SW480 (cell line): ENCODE data around the gene DTHD1.
A peak's percentile ranks its signal among the peaks of the same experiment; 100 is the strongest.

Experiments used
- DNase-seq: peaks from one replicate; pipeline ENCODE4 v3.0.0-alpha.2; 2016; ENCODE audit warnings: low spot score

The DTHD1 gene

DNA sequence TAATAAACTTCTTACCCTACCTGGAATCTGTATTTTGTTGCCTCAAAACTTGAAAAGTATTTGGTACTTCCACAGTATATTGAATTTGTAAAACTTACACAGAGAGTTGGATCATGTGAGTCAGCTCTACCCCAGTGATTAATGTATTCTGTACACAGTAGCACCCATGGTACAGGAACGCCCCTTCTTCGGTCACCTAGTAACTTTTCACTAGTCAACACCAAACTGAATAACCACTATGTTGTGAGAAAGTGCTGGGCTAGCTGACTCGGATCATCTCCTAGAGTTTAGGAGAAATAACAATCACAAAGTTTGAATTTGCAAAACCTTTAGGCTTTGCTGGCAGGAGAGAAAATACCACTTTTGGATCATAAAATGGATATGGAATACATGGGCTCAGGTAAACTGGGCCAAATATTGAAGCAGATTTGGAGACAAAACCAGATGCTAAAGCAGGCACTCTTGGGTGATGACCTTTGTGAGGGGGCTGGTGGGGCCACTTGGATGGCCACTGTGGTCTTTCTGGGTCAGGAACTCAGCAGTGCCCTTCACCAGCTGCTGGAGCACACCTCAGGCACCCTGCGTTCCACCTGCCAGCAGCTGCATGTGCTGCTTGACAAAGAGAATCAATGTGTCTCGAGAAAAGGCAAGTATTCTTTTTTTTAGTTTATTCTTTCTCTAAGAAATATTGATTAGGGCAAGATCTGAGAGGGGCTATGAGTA, at the start of gene DTHD1:
Gene DTHD1 (plus strand): TSS at position 233 of the 723 bp plus-strand sequence. CDS start 143 bp downstream, at position 376.
- DNase-seq: no peak

DNA sequence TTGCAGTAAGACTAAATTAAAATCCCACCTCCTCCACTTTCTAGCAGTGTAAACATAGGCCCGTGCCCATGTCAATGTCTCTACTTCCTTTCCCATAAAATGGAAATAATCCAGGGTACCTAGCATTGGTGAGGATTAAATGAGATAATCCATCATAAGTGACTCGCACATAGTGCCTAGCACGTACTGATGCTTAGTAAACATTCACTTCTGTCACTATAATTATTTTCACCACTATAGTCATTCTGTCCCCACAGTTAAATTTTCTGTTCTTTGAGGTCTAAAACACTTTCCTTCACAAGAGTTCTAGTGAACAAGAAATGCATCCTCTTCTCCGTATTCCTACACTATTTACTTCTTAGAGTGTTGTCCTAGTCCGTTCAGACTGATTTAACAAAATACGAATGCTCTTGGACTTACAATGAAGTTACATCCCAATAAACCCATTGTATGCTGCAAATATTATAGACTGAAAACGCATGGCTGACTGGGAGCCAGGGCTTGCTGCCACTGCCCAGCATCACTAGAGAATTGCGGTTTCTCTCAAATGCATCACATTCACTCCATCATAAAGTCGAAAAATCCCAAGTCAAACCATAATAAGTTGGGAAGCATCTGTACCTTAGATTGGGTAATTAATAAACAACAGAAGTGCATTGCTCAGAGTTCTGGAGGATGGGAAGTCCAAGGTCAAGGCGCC, 47.7 kb upstream of the DTHD1 start:
- no peak for DNase-seq

DNA sequence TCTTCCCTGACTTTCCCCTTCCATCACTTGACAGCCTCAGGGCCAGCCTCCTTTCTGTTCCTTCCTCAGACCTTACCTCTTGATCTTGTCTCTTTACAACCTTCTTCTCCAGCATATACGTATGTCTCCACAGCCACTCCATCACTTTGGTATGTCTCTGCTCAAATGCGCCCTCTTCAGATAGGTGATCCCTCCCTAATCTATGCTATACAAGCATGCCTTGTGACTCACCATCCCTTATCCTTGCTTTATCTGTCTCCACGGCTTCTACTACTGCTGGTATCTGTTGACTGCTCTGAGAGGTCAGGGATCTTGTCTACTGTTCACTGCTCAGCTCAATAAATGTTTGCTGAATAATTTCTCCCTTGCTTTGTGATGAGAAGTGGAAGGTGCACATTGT, 46.1 kb upstream of the DTHD1 start:
- no peak for DNase-seq

DNA sequence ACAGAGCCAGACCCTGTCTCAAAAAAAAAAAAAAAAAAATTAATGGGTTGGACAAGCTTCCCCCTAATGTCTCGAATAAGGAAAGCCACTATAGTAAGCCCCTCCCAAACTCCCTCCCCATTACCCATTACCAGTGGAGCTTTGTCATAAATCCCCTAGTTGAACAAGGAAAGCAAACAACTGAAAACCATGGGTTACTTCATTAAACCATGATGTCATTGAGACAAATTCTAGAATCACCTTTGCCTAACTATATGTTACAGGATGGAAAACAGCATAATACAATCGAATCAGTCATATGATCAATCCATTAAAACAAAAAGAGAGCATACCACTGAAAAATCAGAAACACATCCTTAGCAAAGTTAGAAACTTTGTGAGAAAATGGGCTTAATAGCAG, 45.3 kb upstream of the DTHD1 start:
- DNase-seq: no peak

DNA sequence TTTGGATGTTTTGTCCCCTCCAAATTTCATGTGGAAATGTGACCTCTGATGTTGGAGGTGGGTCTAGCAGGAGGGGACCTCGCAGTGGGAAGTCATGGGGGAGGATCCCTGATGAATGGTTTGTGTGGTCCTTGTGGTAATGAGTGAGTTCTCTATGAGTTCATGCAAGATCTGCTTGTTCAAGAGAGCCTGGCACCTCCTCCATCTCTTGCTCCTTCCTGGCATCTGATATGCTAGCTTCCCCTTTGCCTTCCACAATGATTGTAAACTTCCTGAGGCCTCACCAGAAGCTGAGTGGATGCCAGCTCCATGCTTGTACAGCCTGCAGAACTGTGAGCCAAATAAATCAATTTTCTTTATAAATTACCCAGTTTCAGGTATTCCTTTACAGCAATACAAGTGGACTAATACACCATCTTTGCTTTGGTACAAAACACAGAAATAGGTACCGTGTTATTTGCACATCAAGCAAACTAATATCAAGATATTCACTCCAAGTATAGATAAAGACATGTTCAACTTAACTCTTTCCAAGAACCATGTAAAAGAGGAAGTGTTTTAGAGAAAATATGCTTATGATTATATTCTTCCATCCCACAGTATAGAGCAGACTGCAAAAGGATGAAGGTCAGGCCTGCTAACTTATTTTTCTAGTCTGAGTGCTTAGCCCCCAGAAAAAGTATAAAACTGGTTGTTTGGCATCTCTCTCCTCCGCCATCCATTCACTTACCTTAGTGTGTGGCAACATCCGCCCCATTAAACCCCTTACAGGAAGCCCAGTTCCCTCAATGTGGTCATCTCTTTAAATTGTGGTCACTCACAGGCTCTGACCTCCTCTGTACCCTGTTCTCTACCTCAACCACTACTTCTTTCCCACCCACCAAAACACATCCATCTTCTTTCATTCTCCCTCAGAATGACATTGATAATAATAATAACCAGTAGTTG, 43.8 kb upstream of the DTHD1 start:
- no peak for DNase-seq

DNA sequence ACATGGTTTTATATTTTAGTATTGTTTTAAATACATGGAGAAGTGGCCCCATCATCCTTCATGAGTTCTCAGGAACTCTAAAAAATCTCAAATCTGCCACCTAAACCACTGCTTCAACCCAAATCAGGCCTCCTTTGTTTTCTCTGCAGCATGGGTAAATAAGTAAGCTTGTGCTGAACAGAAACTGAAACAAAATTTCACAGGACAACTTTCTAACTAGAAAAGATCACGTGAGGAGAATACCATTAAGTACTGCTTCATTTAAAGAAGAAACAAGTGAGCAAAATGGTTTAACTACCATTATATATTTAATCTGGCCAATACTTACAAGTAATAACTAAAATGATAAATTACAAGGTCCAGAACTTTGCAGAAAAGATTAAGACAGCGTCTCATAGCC, 39.6 kb upstream of the DTHD1 start:
- no peak for DNase-seq

DNA sequence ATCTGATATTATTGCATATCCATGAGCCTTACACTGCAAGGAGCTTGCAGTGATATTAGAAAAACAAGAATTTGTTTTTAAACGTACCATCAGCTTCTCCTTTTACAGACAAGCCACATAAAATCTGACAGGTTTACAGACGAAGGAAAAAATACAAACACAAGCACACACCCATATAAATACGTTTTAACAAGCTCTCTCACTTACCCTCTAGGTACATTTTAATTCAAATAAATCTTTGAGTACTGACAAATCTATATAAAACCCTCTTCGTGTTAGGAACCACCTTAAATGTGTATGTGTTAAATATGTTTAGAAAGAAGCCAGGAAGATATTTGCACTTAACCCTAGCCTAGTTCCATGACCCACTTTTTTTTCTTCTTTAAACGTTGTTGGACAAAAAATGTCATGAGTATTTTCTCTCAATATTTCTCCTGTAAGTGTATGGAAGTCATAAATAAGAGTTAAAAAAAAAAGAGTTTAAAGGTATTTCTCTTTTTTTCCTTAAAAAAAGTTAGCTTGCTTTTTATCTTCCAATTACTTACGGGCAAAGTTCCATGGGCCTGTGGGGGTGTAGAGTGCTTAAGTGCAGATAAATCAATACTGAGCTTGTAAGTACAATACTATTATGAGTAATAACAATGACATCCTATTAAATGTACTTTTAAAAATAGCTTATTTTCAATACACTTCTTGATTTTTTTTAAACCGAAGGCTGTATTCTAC, 38.6 kb upstream of the DTHD1 start:
- DNase-seq: no peak

DNA sequence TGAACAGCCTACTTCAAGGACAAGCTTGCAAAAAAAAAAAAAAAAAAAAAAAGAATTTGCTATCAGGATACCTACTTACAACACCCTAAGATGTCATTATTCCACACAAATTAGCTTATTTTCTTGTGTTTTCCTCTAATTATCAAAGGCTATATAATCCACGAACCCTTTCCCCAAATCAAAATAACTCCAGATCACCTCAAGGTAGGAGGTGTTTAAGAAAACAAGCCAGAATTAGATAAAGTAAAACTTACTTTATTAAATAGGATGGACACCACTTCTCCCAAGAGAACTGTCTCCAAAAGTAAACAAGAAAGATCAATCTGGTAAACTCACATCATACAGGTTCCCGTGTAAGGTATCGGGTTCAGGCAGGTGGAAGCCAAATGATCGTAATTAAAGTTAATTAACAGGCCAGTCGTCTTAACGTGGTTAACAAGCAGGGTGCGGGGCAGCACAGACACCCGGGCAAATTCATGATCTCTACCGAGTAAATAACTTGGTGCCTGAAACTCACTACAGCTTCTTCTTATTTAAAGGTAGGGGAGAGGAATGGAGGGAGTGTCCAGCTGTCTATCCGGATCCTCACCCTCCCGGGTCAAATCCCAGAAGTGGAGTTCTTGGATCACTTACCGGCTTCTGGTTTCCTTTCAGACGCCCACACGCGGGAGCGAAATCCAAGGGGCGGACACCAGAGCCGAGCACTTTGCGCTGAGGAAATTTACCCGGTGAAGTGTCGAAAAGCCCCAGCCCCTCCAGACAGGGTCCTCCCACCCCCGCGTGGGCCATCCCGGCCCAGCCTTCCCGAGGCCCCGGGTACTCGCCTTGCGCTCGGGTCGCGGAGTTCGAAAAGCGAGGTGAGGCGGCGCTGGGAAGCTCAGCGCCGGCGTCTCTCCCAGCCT, 37.8 kb upstream of the DTHD1 start:
- DNase-seq: peak; percentile 64

DNA sequence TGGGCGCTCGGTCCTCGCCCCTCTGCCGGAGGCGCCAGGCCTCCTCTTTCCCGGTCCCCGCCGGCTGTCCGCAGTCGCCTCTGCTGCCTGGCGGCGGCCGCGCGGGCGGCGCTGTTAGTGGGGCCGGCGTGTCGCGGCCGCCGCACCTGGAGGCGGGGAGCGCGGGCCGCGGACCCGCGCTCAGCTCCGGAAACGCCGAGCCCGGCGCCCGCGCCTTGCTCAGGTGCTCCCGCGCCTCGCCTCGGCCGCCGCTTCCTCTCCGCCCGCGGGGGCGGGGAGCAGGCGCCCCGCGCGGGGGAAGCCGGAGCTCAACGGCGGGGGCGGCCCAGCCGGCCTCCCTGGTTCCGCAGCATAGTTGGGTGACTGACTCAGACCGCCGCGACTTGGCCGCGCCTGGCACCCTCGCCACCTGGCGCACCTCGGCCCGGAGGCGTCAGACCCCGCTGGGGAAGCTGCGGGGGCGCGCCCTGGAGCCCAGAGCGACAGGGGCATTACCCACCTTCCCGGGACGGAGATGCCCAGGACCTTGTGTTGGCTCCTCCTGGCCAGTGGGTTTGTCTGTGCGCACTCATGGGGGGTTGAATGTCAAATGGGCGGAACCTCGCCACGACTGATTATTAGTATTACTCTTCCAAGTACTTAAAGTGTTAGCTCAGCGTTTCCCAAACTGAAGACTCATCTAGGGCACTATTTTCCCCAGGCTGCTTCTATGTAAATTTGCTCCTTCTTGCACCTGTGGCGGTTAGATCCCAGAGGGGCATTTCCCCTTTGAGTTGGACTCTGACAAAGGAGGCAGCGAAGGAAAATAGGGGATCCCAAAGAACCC, 36.9 kb upstream of the DTHD1 start, which contains the start of gene ARAP2:
Gene ARAP2 (minus strand): TSS at position 258 of the 826 bp plus-strand sequence. CDS start 15,028 bp downstream, outside the sequence.
- DNase-seq: peak; percentile 68

DNA sequence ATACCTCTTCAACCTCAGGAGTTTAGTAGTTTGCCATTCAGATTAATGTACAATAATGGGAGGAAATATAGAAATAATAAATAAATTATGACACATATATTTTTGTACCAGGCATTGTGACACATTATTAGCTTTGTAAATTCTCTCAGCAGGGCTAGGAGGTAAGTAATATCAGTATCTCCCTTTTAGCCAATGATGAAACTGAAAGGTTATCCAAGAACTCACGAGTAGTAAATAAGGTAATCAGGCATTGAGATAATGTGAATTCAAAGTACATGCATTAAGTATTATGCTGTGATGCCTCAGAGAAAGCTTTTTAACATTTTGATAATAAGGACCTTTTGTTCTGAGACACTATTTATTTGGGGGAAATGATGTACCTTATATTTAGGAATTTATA, 31.8 kb upstream of the DTHD1 start:
- DNase-seq: no peak

DNA sequence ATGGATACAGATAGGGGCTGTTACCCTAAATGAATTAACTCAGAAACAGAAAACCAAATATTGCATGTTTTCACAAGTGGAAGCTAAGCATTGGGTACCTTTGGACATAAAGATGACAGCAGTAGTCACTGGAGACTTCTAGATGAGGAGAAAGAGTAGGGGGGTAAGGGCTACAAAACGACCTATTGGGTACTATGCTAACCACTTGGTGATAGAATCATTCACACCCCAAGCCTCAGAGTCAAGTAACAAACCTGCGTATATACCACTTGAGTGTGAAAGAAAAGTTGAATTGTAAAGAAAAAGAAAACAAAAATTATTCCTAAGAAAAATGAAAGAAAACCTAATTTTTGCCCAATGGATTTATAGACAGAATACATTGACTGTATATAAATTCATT, 29.4 kb upstream of the DTHD1 start:
- DNase-seq: no peak

DNA sequence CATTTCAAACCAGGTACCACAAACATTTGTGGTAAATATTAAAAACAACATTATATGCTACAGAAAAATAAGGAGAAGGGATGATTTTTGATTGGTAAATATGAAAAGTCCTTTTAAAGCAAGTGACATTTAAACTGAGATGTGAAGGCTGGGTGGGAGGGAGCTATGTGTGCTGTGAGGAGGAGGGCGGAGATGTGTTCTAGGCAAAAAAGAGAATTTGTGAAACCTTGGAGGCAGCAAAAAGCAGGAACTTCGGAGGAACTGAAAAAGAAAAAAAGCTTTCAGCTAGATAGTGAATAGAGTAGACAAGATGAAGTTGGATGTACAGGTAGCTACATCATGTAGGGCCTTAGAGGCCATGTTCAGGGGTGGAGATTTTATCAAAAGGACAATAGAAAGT, 27.0 kb upstream of the DTHD1 start:
- DNase-seq: no peak

DNA sequence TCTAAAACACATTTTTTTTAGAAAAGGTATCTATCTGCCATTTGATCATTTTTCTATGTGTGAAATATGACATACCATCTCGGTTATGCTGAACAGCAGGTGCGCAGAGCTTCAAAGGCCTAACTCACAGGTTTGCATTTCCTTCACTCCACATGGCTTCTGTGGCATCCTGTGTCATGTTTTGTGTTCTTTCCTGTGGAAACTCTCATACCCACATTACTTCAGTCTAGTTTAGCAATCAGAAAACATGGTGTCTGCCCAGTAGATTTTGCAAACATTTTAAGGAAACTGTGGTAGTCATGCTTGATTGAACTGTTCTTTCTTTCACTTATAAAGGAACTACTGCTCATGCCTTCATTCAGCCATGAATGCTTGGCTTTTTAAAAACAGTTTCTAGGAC, 25.8 kb upstream of the DTHD1 start:
- DNase-seq: no peak

DNA sequence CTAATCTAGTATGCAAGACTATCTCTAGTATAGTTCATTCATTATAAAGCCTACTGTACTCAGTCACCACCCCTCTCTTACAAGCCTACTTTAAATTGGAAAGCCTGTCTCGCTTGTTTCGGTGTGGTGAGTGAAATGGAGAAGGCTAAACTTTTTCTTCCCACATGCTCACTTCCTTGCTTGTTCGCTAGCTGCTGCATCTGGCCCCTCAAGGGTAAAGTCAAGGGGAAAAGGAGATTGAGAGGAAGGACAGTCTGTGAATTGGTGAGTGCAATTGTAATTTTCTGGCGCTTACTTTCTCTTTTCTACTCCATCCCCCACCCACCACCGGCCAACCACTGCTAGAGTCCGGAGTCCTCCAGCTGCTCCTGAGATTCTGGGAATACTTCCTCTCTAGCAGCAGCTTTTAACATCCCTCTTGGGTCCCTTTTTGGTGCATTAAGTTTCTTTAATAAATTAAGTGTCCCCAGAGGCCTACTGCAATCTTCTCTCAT, 25.0 kb upstream of the DTHD1 start:
- DNase-seq: no peak

DNA sequence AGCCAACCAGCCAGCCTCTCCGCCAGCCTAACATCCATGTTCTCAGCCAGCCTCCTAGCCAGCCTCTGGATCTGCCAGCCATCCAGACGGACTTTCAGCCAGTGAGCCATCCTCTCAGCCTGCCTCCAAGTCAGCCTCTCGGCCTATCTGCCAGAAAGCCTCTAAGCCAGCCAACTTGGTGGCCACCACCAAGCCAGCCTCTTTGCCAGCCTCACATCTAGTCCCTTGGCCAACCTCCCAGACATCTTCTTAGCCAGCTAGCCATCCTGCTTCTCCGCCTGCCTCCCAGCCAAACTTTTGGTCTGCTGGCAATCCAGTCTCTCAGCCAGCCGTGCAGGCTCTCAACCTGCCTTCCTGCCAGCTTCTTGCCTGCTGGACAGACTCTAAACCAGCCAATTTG, 20.7 kb upstream of the DTHD1 start:
- DNase-seq: no peak

DNA sequence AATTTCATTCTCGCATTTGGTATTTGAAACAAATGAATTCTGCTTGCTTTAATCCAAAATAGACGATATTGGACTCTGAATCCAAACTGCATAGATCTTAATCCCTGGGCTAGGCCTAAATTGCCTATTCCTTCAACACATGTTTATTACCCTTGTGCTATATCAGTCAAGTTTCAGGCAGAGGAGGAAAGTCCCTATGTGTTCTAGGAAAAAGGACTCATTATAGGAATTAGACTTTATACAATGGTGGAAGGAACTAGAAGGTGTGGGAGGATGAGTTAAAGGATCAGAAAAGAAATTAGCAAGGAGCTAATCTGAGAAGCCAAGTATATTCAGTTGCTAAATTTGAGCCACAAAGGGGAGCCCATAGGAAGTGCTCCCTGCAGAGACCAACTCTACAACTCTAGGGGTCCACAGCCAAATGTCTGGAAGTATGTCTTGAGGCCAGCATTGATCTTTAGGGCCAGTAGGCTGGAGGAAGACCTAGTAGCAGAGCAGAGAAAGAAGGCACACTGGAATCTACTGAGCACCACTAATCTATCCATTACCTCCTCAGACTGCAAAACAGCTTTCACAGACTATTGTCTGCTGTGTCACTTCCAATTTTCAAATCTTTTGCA, 17.1 kb upstream of the DTHD1 start:
- no peak for DNase-seq

DNA sequence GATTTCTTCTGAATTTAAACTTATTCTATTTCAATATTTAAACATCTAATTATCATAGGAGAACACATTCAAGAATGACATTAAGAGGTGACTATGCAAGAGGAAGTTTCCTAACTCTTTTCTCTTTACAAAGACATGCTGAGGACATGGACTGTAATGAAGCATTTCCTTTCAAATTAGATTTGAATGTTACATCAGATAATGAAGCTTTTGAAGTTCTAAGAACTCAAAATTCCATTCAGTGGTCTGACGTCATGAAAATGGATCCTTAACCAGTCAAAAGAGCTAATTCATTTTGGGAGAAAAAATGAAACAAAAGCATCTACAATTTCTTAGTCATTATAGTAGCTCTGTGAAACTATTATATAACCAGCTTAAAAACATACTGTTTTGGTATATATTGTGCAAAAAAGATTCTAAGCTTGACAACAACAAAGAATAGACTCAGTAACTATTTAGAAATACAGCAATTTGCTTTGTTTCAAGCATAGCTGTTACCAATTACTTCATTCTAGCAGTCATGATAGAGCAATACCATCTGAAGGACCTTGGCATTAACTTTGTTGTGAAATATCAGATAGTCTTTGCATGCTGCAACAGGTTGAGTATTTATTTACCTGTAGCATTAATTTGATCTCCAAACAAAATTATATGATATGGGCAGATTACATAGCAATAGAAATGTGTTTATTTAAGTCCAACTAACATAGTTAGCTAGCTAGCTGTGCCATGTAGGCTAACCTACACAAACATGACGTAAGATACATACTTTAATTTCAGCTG, 13.7 kb upstream of the DTHD1 start:
- DNase-seq: no peak

DNA sequence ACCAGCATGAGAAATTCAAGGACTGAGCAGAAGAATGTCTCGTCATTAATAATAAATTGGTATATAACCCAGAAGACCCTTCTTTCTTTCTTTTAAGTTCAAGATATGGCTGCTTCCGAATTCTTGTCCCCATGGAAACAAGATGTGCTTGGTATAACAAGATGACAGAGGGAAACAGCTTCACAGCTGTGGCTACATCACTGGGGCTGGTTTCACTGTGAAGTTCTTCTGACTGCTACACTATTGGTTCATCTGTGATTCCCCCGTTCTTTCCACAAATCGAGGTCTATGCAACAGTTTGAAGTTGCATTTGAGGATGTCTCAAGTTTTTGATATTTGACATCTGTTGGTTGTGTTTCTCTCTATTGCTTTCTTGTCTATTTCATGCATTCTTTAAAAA, 12.3 kb upstream of the DTHD1 start:
- DNase-seq: no peak
